Bone marrow (tissue), 2 donors: ENCODE results near the gene INTS6.

Experiments used
- DNase-seq, 2 donors: peaks; one replicate each; lab custom pipeline; 2025; lab: John Stamatoyannopoulos, UW

INTS6 gene

DNA sequence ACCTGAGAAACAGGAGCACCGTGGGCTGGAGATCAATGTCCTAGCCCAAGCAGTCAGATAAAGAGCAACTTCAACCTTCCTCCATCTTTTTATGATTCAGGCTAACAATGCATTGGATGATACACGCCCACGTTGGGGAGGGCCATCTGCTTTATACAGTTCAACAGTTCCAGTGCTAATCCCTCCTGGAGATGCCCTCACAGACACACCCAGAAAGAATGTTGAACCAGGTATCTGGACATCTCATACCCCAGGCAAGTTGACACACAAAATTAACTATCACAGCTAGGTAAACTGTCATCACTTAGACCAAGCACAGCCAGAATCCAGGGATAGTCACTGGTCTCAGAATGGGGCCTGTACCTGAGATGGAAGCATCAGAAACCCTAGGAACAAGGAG lies 134.0 kb downstream of the INTS6 start:
- no peak for DNase-seq

DNA sequence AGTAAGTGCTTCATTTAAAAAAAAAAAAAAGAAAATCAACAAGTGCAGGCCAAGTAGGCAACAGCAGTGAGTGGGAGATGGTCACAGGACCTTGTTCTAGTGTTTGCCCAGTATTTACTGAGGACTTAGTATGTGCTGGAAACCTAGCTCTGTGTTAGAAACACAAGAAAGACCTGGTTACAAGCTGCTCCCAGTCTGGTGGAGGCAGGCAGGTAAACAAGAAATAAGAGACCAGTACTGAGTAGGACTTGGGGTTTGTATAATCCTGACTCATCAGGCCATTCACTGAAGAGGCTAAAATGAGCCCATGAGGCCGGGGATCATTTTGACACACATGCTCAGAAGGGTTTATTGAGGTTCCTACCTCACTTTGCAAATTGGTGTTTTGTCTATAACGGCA lies 134.8 kb downstream of the INTS6 start:
- no peak for DNase-seq

GRCh38 chr13:51317262-51317661 lies 135.6 kb downstream of the INTS6 start:
- DNase-seq: no peak

GRCh38 chr13:51313619-51314018 lies 139.2 kb downstream of the INTS6 start:
- DNase-seq: no peak

GRCh38 chr13:51311957-51312520 lies 140.8 kb downstream of the INTS6 start:
- no peak for DNase-seq
